COLO829 (cell line): ENCODE data around the gene TMPO.
"Not testable (repeated sequence)": the region's sequence is repeated elsewhere in the genome, so short reads cannot be mapped to it uniquely, and the experiment has no call there.

Experiments
- DNase-seq: peaks from one replicate; pipeline ENCODE4 v3.0.0; 2012; ENCODE audit warnings: low spot score

TMPO gene

GRCh38 chr12:98511806-98512205, 3.6 kb upstream of the TMPO start:
- not testable (repeated sequence) for DNase-seq

GRCh38 chr12:98513379-98514322, 1.7 kb upstream of the TMPO start:
- DNase-seq, result no peak

GRCh38 chr12:98514982-98515286, 456 bp upstream of the TMPO start:
- no peak for DNase-seq

GRCh38 chr12:98516111-98516873, 902 bp downstream of the TMPO start:
- peak; percentile 66 for DNase-seq

- DNase-seq, result no peak
Observed at GRCh38 chr12:98519257-98519907, 4.0 kb downstream of the TMPO start.

GRCh38 chr12:98530068-98530467, 14.7 kb downstream of the TMPO start:
- no peak for DNase-seq

- peak; percentile 40 for DNase-seq
Observed at GRCh38 chr12:98532687-98533304, 17.4 kb downstream of the TMPO start.

- no peak for DNase-seq
Observed at GRCh38 chr12:98533723-98534251, 18.4 kb downstream of the TMPO start.

- no peak for DNase-seq
Observed at GRCh38 chr12:98538031-98538430, 22.6 kb downstream of the TMPO start.

GRCh38 chr12:98543701-98544100, 28.3 kb downstream of the TMPO start:
- no peak for DNase-seq

GRCh38 chr12:98544751-98545150, 29.4 kb downstream of the TMPO start:
- DNase-seq, result no peak

- no peak for DNase-seq
Observed at GRCh38 chr12:98549371-98550110, 34.2 kb downstream of the TMPO start.

GRCh38 chr12:98551787-98552186, 36.4 kb downstream of the TMPO start:
- no peak for DNase-seq

GRCh38 chr12:98558097-98558496, 42.7 kb downstream of the TMPO start:
- not testable (repeated sequence) for DNase-seq

- peak; percentile 27 for DNase-seq
Observed at GRCh38 chr12:98559666-98560065, 44.3 kb downstream of the TMPO start.

GRCh38 chr12:98561846-98562245, 46.5 kb downstream of the TMPO start:
- no peak for DNase-seq

GRCh38 chr12:98572010-98572409, 56.6 kb downstream of the TMPO start:
- DNase-seq, result no peak

- DNase-seq, result no peak
Observed at GRCh38 chr12:98574110-98574509, 58.7 kb downstream of the TMPO start.

GRCh38 chr12:98575013-98575412, 59.6 kb downstream of the TMPO start:
- no peak for DNase-seq

GRCh38 chr12:98576795-98577194, 61.4 kb downstream of the TMPO start:
- DNase-seq, result not testable (repeated sequence)

- no peak for DNase-seq
Observed at GRCh38 chr12:98578392-98578791, 63.0 kb downstream of the TMPO start.
